Activated T-cell treated with anti-CD3 and anti-CD28 coated beads, Interleukin-2, amount 50 U/mL, for 1 hour (primary cell): ENCODE results near the gene APOA4.
"Not testable (repeated sequence)": the region's sequence is repeated elsewhere in the genome, so short reads cannot be mapped to it uniquely, and the experiment has no call there.

ENCODE experiments used
- DNase-seq: peaks from one replicate; pipeline ENCODE4 v3.0.0-alpha.2; 2020

APOA4 gene

DNA sequence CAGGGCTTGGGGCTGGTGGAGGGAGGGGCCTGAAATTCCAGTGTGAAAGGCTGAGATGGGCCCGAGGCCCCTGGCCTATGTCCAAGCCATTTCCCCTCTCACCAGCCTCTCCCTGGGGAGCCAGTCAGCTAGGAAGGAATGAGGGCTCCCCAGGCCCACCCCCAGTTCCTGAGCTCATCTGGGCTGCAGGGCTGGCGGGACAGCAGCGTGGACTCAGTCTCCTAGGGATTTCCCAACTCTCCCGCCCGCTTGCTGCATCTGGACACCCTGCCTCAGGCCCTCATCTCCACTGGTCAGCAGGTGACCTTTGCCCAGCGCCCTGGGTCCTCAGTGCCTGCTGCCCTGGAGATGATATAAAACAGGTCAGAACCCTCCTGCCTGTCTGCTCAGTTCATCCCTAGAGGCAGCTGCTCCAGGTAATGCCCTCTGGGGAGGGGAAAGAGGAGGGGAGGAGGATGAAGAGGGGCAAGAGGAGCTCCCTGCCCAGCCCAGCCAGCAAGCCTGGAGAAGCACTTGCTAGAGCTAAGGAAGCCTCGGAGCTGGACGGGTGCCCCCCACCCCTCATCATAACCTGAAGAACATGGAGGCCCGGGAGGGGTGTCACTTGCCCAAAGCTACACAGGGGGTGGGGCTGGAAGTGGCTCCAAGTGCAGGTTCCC, 6.5 kb upstream of the APOA4 start, which contains the start of gene APOC3:
APOC3 (plus strand) TSS at position 383 of the 659 bp plus-strand sequence. CDS start 676 bp downstream, outside the sequence.
- DNase-seq: no peak

DNA sequence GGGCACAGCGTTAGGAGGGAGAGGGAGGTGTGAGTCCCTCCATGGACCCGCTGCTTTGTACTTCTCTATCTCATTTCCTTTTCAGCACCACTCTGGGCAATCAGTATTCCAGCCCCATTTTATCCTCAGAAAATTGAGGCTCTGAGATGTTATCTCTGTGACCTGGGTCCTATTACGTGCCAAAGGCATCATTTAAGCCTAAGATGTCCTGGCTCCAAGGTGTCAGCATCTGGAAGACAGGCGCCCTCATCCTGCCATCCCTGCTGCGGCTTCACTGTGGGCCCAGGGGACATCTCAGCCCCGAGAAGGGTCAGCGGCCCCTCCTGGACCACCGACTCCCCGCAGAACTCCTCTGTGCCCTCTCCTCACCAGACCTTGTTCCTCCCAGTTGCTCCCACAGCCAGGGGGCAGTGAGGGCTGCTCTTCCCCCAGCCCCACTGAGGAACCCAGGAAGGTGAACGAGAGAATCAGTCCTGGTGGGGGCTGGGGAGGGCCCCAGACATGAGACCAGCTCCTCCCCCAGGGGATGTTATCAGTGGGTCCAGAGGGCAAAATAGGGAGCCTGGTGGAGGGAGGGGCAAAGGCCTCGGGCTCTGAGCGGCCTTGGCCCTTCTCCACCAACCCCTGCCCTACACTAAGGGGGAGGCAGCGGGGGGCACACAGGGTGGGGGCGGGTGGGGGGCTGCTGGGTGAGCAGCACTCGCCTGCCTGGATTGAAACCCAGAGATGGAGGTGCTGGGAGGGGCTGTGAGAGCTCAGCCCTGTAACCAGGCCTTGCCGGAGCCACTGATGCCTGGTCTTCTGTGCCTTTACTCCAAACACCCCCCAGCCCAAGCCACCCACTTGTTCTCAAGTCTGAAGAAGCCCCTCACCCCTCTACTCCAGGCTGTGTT, 5.8 kb upstream of the APOA4 start:
- DNase-seq: no peak

DNA sequence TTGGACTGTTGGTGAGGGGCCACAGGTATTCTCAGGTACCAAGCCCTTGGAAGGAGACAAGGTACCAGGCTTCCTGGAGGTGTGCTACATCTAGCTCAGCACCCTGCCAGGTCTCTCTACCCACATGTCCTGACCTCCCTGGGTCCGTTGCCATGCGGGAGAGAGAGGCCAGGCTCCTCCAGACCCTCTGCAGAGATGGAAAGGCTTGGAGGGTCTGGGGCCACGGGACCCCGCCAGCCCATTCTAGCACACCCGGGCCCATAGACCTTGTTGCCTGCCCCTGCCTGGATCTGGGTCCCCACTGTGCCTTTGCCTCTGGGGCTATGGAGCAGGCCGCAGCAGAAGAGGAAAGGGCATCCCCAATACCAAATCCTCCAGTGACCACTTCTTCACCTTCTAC, 4.4 kb upstream of the APOA4 start:
- DNase-seq: no peak

DNA sequence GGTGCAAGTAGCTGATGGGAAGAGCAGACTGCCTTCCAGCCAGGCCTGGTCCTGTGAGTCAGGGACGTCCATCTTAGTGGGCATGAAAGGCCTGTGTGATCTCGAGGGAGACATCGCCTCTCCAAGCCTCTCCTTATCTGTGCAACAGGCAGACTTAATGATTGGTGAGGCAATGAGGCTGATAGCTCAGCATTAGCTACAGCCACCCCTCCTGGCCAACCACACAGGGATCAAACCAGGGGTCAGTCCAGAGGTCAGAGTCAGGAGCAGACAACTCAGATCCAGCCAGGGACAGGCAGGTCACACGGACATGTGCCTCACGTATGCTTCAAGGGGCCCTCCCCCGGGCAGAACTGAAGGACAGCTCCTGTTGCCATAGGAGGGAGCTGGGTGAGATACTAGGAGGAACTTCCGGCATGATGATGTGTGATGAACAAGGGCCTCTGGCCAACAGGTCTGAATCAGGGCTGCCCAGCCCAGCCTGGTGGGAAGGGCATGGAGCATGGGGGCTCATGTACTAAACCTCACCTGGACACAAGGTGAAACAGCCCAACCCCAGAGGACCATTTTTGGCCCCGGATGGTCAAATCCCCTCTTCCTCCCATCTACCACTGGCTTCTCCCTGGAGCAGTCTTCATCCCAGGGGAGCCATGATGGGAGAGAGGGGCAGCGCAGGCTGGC, 3.8 kb upstream of the APOA4 start:
- no peak for DNase-seq

DNA sequence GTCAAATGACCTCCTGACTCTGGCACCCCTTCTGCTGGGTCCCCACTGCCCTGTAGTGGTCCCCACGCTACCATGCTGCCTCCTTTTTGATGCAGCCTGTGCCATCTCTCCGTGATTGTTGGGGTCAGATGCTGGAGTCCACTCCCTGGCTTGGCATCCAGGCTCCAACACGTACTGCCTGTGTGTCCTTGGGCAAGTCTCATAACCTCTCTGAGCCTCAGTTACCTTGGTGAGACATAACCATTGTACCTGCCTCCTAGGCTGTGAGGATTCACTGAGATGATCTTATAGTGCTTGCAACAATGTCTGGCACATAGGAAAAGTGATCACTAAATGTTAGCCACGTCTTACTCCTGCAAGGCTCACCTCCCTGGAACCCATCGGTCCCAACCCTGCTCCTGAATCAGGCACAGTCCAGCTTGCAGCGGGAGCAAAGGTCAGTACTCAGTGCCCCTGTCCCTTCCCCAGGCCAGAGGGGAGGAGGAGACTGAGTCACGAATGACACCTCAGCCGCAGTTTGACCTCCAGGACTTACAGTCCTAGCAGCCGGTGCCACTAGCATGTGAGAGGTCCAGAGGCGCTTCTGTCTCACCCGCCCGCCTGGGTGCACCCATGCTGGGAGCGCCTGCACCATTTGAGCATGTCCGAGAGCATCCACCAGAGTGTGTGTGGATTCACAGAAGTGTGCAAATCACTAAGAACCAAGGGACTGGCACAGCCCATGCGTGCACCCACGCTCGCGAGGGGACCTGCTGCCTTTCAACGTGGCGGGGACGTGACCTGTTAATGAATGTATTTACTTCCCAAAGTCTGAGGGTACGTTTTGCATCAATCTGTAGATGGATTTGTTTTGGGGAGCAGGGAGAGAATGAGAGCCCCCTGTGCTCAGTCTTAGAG, 3.0 kb upstream of the APOA4 start:
- no peak for DNase-seq

DNA sequence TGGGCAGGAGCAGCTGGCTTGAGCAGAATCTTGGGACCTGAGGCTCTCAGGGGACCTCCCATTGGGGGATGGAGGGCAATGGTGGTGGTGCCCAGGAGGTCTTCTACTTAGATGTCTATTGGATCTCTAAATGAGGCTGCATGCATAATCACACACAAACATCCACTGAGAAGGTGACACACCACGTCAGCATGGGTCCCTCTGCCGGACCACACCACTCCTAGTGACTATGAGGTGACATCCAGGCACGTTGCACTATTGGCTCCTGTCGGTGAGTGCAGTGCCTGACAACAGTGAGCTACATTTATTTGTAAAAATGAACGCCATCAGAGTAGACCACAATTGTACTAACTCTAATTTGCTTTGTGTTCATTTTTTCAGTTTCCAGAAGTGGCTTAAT, 2.3 kb upstream of the APOA4 start:
- DNase-seq: no peak

DNA sequence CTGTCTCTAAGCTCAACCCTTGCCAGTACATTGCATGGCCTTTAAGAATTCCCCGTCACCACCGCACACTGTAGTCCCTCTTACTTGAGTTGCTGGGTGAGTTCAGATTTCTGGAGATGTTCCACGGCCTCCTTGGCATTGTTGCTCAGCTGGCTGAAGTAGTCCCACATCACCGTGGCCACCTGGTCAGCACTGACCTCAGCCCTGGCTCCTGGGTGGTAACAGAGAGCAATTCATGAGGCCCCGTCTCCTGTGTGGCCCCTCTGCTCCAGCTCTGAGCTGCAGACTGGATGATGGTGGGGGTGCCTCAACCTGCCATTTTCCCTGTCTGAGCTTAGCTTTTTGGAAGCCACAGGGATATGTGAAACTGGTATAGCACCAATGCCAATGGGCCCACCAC, 529 bp downstream of the APOA4 start:
- no peak for DNase-seq

DNA sequence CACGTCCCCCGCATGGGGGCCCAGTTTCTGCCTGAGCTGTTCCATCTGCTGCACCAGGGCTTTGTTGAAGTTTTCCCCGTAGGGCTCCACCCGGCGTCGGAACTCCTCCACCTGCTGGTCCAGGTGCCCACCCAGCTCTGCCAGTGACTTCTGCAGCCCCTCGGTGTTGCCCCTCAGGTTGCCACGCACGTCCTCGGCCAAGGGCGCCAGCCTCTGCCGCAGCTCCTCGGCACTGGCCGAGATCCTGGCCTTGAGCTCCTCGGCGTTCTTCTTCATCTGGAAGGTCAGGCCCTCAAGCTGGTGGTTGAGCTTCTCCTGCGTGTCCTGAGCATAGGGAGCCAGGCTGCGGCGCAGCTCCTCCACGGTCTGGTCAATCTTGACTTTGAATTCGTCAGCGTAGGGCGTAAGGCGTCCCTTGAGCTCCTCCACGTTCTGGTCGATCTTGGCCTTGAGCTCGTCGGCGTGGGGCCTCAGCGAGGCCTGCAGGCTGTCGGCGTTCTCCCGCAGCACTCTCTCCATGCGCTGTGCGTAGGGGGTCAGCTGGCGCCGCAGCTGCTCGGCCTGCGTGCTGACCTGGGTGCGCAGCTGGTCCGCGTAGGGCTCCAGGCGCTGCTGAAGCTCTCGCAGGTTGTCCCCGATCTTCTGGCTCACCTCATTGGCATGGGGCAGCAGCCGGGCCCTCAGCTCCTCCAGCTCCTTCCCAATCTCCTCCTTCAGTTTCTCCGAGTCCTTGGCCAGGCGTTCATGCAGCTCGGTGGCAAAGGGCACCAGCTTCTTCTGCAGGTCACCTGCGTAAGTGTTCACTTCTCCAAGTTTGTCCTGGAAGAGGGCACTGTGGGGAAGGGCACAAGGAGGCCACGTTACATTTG, 1.8 kb downstream of the APOA4 start:
- DNase-seq: no peak

DNA sequence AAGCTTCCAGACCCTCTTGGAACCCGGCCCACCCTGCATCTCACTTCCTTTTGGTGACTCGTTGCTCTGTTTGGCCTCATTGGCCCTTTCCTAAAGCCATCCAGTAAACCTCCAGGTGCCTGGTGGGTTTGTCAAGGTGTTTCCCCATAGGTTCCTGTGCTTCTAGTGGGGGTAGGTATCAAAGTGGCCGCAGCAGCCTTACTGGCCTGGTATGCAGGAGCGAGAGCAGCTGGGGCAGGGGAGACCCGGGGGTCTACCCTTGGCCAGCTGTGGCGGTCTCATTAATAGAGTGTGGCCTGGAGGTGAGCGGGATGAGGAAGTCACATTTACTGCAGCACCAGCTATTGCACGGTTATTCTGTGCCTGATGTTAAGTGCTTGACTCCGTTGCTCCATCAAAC, 4.1 kb downstream of the APOA4 start:
- DNase-seq: no peak

DNA sequence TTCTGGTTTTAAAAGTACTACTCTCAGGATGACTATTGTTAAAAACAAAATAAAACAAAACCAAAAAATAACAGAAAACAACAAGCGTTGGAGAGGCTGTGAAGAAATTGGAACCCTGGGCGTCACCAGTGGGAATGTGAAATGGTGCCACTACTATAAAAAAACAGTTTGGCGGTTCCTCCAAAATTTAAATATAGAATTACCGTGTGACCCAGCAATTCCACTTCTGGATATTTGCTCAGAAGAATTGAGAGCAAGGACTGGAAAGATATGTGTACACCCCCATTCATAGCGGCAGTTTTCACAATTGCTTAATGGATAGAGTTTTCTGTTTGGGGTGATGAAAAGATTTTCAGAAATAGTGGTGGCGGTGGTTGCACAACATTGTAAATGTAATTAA, 8.6 kb downstream of the APOA4 start:
- DNase-seq: no peak

DNA sequence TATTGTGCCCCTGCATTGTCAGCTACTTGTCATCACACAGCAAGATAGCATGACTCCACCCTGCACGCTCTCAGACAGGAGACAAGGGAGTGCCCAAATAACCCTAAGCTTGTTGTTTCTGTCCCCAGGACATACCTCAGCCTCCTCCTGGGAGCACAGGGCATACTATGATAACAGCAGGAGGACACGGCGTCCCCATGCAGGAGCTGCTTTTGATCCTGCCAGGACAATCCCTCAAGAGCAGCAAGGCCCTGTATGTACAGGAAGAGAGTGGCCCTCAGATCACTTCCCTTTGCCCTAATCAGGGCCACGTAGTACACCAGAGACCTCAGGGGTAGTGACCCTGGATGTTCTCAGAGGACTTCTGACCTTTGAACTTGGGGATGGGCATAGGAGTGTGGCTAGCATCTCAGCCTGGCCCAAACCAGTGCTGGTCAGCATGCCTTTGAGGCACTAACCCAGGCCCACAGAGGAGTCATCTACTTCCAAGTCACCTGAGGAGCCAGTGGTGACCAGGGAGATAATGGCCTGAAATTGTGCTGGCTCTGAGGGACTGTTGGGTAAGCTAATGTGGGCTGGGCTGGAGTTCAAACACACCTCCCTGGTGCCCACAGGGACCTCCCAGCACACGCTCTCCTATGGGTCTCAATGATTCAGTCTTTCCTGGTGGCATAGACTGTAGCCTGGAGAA, 9.2 kb downstream of the APOA4 start:
- no peak for DNase-seq

DNA sequence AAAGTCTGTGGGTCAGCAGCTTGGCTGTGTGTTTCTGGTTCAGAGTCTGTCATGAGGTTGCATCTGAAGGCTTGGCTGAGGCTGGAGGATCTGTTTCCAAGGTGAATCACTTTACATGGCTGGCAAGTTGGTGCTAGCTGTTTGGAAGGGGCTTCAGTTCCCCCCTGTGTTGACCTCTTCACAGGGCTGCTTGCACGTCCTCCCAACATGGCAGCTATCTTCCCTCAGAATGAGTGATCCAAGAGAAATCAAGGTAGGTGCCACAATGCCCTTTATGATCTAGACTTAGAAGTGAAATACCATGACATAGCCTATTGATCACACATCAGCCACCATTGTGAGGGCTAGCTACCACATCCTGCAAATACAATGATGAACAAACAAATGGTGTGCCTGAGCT, 9.9 kb downstream of the APOA4 start:
- no peak for DNase-seq

DNA sequence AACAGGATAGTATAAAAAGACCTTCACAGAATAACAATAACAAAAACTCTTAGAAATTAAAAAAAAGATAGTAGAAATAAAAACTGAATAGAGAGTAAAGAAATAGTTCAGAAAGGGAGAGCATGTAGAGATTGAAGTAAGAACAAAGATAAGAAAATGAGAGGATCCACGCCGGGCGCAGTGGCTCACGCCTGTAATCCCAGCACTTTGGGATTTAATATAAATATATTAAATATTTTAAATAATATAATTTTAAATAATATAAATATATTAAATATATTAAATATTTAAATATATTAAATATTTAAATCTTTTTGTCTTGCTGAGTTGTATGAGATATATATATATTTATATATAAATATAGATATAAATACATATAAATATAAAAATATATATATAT, 11.0 kb downstream of the APOA4 start:
- no peak for DNase-seq

DNA sequence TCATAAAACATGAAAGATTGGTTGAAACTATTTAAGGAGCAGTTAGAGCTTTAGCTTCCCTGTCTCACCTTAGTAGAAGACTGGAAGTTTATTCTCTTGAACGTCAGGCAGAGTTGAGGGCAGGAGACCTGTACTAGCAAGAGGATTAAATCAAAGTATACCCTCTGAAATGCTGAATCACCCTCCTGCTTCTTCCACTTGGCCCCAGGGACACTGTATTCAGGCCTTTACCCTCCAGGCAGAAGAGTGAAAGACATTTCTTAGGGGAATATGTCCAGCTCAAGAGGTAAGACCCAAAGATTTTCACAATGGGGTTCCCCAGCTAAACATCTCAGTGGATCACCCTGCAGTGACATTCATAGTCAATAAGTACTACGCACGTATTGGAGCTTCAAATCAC, 11.9 kb downstream of the APOA4 start:
- DNase-seq: no peak

DNA sequence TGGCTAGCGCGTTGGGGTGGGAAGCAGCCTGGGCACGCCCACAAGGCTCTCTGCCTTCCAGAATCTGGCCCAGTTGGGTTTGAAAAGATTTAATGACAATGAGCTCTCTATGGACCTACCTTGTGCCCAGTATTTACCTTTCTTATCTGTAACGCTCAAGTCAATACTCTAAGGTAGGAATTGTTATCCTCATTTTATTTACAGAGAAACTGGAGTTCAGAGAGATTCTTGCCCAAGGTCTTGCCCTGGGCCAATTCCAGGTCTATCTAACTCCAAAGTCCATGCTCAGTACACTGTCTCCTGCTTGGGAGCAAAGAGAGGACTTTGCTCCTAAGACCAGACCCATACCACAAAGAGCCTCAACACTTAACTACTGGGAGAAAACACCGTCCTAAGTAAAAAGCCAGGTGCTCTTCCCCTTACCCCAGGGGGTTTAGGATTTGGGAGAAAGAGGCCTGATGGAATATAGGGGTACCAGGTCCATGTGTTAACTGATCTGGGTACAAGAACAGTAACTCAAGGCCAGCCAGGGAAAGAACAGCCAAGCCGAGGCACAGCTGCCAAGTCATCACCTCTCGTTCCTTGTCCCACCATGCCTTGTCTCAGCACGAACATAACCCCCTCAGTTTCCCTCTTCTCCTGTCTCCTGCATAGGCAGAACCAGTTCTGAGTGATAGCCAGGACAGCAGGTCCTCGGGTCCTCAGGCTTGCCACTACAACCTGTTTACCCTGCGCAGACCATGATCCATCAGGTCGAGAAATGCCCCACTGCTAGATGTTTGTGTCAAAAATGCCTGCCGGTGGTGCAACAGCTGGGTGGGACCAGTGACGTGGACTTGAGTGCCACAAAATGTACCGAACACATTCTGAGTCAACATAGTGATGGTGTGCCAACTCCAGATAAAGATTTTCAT, 14.6 kb downstream of the APOA4 start:
- no peak for DNase-seq

DNA sequence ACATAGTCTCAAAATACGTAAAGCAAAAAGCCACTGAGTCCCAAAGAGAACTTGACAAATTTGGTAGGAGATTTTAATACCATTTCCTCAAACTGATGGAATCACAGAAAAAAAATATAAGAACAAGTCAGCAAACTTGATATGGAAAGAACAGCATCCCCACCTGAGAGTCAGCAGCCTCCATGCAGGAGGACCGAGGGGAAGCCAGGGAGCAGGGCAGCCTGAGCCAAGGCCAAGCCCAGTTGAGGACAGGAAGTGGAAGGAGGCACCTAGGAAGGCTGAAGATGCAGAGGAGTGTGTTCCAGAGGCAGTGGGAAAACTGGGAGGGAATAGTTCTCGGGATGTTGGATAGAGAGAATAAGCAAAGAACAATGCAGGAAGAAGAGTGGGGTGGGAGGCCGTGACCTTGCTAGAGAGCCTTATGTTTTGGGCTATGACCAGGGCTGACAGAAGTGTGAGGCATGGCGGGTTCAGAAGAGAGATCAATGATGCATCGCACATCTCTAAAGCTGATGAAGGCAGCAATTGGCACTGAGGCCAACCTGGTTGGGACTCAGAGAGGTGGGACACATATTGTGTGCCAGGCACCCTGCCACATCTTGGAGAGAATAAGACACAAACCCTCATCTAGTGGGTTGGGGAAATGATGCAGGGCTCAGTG, 15.4 kb downstream of the APOA4 start:
- no peak for DNase-seq

DNA sequence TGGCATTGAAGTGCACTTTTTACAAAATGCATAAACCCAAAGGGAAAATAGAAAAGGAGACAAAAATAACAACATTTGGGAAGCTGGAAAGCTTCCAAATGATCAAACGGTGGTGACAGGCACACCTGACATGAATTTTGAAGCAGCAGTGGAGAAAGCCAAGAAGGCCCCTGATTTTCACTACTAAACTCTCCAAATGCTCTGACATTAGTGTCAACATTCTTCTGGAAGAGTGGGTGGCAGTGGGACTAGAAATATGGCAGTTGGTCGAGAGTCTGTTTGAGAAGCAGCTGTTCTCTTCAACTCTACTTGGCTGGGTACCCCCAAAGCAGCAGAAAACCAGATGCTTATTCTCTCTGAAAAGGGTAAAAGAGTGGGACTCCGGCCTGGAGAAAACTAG, 19.1 kb downstream of the APOA4 start:
- no peak for DNase-seq

DNA sequence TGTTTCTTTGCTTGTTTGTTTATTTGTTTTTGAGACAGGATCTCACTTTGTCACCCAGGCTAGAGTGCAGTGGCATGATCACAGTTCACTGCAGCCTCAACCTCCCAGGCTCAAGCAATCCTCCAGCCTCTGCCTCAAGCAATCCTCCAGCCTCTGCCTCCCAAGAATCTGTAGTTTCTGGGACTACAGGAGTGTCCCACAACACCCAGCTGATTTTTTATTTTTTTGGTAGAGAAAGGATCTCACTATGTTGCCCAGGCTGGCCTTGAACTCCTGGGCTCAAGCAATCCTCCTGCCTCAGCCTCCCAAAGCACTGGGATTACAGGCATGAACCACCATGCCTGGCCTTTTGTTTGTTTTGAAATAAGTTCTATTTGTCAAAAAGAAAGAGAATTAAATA, 21.4 kb downstream of the APOA4 start:
- DNase-seq: not testable (repeated sequence)

DNA sequence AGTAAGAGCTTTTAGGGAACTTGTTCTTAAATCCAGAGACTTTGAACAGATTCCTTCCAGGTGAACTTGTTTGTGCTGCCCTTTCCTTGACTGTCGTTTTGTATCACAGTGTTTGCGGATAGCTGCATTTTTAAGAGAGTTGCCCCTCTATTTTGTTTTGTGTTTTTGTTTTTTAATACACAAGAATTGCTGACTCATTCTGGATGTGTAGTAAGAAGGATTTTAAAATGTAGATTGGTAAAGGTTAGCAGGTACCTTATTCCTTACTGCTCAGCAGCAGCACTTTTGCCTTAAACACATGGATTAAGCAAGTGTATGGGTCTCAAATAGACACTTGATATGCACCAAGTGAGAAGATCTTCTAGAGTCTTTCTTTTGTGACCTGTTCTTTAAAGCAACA, 22.5 kb downstream of the APOA4 start:
- DNase-seq: no peak
